ENCODE results near the gene SEMA6D.

GRCh38 chr15:47806008-47806407 is 88.7 kb downstream of the SEMA6D start:
- no peak for TF ChIP-seq CTCF (IDR thresholded peaks at IDR 0.05)
- no peak for TF ChIP-seq POLR2A (IDR thresholded peaks at IDR 0.05)
- TF ChIP-seq EP300 (IDR thresholded peaks at IDR 0.05): no peak
